Liver (tissue), 9 donors: ENCODE measurements around the gene ZNF783. TPM values are rescaled to one million over a fixed set of nuclear protein-coding genes. Genes with fewer than 3 reads are reported as not detected.

Experiments
- DNase-seq: peaks from one replicate; pipeline ENCODE4 v3.0.0-alpha.2; 2017; ENCODE audit warnings: low spot score
- H3K27ac ChIP-seq, 2 donors: one replicate each; pipeline ENCODE4 v1.7.0; 2013; ENCODE audit warnings: inconsistent platforms in 2 of 2, low read length in 2 of 2, control low read depth in 1 of 2, low read depth in 1 of 2, mild to moderate bottlenecking in 1 of 2
- H3K27me3 ChIP-seq, 4 donors: one replicate each; pipeline versions ENCODE4 v1.6.1 to v1.7.0; 2013; ENCODE audit warnings: low read length in 3 of 4, inconsistent platforms in 1 of 4, mild to moderate bottlenecking in 1 of 4, moderate library complexity in 1 of 4; ENCODE audit not compliant: control insufficient read depth in 4 of 4, insufficient read depth in 4 of 4
- H3K36me3 ChIP-seq, 4 donors: one replicate each; pipeline versions ENCODE4 v1.6.1 to v1.7.0; 2013; ENCODE audit warnings: low read length in 3 of 4, mild to moderate bottlenecking in 3 of 4, low read depth in 1 of 4, moderate library complexity in 1 of 4; ENCODE audit not compliant: control insufficient read depth in 4 of 4, insufficient read depth in 3 of 4
- H3K4me1 ChIP-seq, 4 donors: one replicate each; pipeline versions ENCODE4 v1.6.1 to v1.7.0; 2013; ENCODE audit warnings: low read length in 3 of 4, mild to moderate bottlenecking in 3 of 4, moderate library complexity in 1 of 4; ENCODE audit not compliant: control insufficient read depth in 4 of 4, insufficient read depth in 4 of 4
- H3K4me3 ChIP-seq, 3 donors: one replicate each; pipeline versions ENCODE4 v1.6.1 to v1.7.0; 2013; ENCODE audit warnings: low read length in 3 of 3, control low read depth in 1 of 3, low read depth in 1 of 3, mild to moderate bottlenecking in 1 of 3
- H3K9ac ChIP-seq, 2 donors: one replicate each; pipeline ENCODE4 v1.7.0; 2013; ENCODE audit warnings: low read length in 2 of 2, mild to moderate bottlenecking in 2 of 2, moderate library complexity in 2 of 2, control low read depth in 1 of 2, low read depth in 1 of 2
- H3K9me3 ChIP-seq, 4 donors: one replicate each; pipeline versions ENCODE4 v1.6.1 to v1.7.0; 2013; ENCODE audit warnings: low read length in 3 of 4; ENCODE audit not compliant: control insufficient read depth in 4 of 4
- EGR1 ChIP-seq, 2 donors: IDR thresholded peaks; 2 replicates each; pipeline ENCODE4 v1.6.1; 2016 to 2018; ENCODE audit warnings: antibody characterized with exemption in 2 of 2, low read depth in 2 of 2
- FOXA1 ChIP-seq: IDR thresholded peaks from 2 replicates; pipeline ENCODE4 v1.6.1; 2016; ENCODE audit warnings: antibody characterized with exemption
- FOXA2 ChIP-seq: IDR thresholded peaks from 2 replicates; pipeline ENCODE4 v1.6.1; 2016; ENCODE audit warnings: antibody characterized with exemption
- GABPA ChIP-seq, 2 donors: IDR thresholded peaks in 1 of 2; conservative IDR thresholded peaks in 1 of 2; 2 replicates each; pipeline ENCODE4 v1.6.1; 2016; ENCODE audit warnings: antibody characterized with exemption in 2 of 2, mild to moderate bottlenecking in 1 of 2, moderate library complexity in 1 of 2
- HNF4A ChIP-seq, 2 donors: conservative IDR thresholded peaks; 2 replicates each; pipeline ENCODE4 v1.6.1; 2016; ENCODE audit warnings: antibody characterized with exemption in 2 of 2, mild to moderate bottlenecking in 2 of 2
- HNF4G ChIP-seq: IDR thresholded peaks from 2 replicates; pipeline ENCODE4 v1.6.1; 2016; ENCODE audit warnings: antibody characterized with exemption
- JUND ChIP-seq, 2 donors: IDR thresholded peaks; 2 replicates each; pipeline ENCODE4 v1.6.1; 2016; ENCODE audit warnings: antibody characterized with exemption in 2 of 2
- NR2F2 ChIP-seq: IDR thresholded peaks from 2 replicates; pipeline ENCODE4 v1.6.1; 2016; ENCODE audit warnings: antibody characterized with exemption
- RAD21 ChIP-seq, 2 donors: IDR thresholded peaks; 2 replicates each; pipeline ENCODE4 v1.6.1; 2016; ENCODE audit warnings: antibody characterized with exemption in 2 of 2, mild to moderate bottlenecking in 2 of 2
- RXRA ChIP-seq, 2 donors: IDR thresholded peaks; 2 replicates each; pipeline ENCODE4 v1.6.1; 2017 to 2018; ENCODE audit warnings: antibody characterized with exemption in 2 of 2, mild to moderate bottlenecking in 1 of 2
- SP1 ChIP-seq: IDR thresholded peaks from 2 replicates; pipeline ENCODE4 v1.6.1; 2018; ENCODE audit warnings: antibody characterized with exemption, mild to moderate bottlenecking
- TAF1 ChIP-seq: conservative IDR thresholded peaks from 2 replicates; pipeline ENCODE4 v1.6.1; 2016; ENCODE audit warnings: antibody characterized with exemption, mild to moderate bottlenecking
- WGBS: extraction: QIAGEN DNeasy Blood & Tissue Kit; methylation state at CpG from one replicate; pipeline ENCODE4 v1.1.7; 2013; 5-methylcytosine and 5-hydroxymethylcytosine counted together
- polyA plus RNA-seq, 2 donors: library from polyadenylated mRNA; stranded (reverse) in 1 of 2; unstranded in 1 of 2; fragments of 200-250 nt in 1 of 2; fragments of >200 nt in 1 of 2; fragmentation: Nextera tagmentation in 1 of 2; extraction: Ambion mirVana in 1 of 2; gene quantifications; one replicate each; pipeline versions ENCODE4 v1.2.1 to v1.2.3, GENCODE V29; 2013 to 2015
- total RNA-seq, 2 donors: library from RNA; depleted of rRNA; stranded (reverse); fragments of >200 nt; gene quantifications; one replicate each; pipeline ENCODE4 v1.2.3, GENCODE V29; 2014
- TF ChIP-seq, protein P1 (sequence below): IDR thresholded peaks from 2 replicates; pipeline ENCODE4 v1.6.1; 2016; ENCODE audit warnings: antibody characterized with exemption
- TF ChIP-seq, protein P2 (sequence below): IDR thresholded peaks from 2 replicates; pipeline ENCODE4 v1.6.1; 2016; ENCODE audit warnings: antibody characterized with exemption
- TF ChIP-seq, protein P3 (sequence below): fragments of 150-350 bp; IDR thresholded peaks from 2 replicates; pipeline ENCODE4 v1.5.1; 2017; ENCODE audit warnings: improper control_type of control experiment, low read depth, low read length; ENCODE audit not compliant: missing input control
- TF ChIP-seq, protein P4 (sequence below): IDR thresholded peaks from 2 replicates; pipeline ENCODE4 v1.6.1; 2016; ENCODE audit warnings: antibody characterized with exemption
- donor health status: healthy.
- donor health status: healthy.
- donor health status: healthy.
- donor health status: healthy.
- donor health status: healthy.

Gene ZNF783
- total and polyA plus RNA-seq, 4 donors: 1.5 to 4.3 (median 1.8) TPM

DNA sequence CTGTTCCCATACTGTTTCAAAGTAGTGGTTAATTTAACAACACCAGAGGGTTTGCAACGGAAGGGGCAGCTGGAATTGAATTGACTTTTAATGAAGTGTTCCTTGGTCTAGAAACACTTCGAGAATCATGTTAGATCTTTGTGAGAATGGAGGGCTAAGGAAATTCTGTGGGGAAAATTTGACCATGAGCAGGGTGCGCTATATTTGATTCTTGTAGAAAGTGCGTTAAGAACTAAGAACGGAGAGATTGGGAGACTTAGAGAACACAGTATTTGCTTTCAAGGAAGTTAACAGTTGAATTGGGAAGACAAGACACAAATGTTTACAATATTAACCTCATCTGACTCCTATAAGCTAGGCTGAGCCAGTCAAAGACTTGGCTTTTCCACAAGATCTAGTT is 21.4 kb upstream of the ZNF783 start (continued):
- TF ChIP-seq, protein P1, sequence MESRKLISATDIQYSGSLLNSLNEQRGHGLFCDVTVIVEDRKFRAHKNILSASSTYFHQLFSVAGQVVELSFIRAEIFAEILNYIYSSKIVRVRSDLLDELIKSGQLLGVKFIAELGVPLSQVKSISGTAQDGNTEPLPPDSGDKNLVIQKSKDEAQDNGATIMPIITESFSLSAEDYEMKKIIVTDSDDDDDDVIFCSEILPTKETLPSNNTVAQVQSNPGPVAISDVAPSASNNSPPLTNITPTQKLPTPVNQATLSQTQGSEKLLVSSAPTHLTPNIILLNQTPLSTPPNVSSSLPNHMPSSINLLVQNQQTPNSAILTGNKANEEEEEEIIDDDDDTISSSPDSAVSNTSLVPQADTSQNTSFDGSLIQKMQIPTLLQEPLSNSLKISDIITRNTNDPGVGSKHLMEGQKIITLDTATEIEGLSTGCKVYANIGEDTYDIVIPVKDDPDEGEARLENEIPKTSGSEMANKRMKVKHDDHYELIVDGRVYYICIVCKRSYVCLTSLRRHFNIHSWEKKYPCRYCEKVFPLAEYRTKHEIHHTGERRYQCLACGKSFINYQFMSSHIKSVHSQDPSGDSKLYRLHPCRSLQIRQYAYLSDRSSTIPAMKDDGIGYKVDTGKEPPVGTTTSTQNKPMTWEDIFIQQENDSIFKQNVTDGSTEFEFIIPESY: no peak
- TF ChIP-seq NR2F2 (no peak), FOXA1 (no peak), HNF4A (conservative IDR thresholded peaks at IDR 0.05) (no peak), SP1 (no peak), FOXA2 (no peak), GABPA (IDR thresholded peaks at IDR 0.05 in 1 of 2, conservative IDR thresholded peaks at IDR 0.05 in 1 of 2) (no peak)
- TF ChIP-seq, protein P2, sequence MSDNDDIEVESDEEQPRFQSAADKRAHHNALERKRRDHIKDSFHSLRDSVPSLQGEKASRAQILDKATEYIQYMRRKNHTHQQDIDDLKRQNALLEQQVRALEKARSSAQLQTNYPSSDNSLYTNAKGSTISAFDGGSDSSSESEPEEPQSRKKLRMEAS: no peak
- TF ChIP-seq, protein P3, sequence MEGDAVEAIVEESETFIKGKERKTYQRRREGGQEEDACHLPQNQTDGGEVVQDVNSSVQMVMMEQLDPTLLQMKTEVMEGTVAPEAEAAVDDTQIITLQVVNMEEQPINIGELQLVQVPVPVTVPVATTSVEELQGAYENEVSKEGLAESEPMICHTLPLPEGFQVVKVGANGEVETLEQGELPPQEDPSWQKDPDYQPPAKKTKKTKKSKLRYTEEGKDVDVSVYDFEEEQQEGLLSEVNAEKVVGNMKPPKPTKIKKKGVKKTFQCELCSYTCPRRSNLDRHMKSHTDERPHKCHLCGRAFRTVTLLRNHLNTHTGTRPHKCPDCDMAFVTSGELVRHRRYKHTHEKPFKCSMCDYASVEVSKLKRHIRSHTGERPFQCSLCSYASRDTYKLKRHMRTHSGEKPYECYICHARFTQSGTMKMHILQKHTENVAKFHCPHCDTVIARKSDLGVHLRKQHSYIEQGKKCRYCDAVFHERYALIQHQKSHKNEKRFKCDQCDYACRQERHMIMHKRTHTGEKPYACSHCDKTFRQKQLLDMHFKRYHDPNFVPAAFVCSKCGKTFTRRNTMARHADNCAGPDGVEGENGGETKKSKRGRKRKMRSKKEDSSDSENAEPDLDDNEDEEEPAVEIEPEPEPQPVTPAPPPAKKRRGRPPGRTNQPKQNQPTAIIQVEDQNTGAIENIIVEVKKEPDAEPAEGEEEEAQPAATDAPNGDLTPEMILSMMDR: no peak

DNA sequence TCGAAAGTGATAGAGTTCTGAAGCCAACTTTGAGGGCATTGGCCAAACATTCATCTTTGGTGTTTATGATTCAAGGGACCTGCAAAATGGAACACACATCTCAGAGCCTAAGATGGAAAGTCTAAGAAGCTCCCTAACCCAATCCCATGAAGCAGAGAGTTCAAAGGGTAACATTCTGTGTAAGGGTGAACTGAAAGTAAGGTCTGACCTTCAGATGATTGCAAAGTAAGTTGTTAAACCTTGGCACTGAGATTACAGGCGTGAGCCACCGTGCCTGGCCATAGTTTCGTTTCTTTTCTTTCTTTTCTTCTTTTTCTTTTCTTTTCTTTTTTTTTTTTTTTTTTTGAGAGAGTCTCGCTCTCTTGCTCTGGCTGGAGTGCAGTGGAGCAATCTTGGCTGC is 20.3 kb upstream of the ZNF783 start:
- peaks cover 4 to 36% (median 24%) of the 10 kb centered on the region in 4 donors for H3K4me1 ChIP-seq
- H3K9ac ChIP-seq: no peak overlapping the region
- 40% methylated on average over 5 of the region's 5 CpGs for whole genome bisulfite sequencing
- no peak for DNase-seq
- peak; percentile 23 to 27 for TF ChIP-seq RXRA (IDR thresholded peaks at IDR 0.05)
- TF ChIP-seq SP1: peak; percentile 18
- TF ChIP-seq HNF4G: no peak
- TF ChIP-seq HNF4A (conservative IDR thresholded peaks at IDR 0.05): peak; percentile 35
- no peak for TF ChIP-seq FOXA1
- no peaks in the 10 kb centered on the region for H3K9me3 ChIP-seq
- H3K27me3 ChIP-seq: no peaks in the 10 kb centered on the region
- no peaks in the 10 kb centered on the region for H3K36me3 ChIP-seq
- H3K4me3 ChIP-seq: peak overlapping the region in 2 of 3 donors; percentile 1 to 34
- peak overlapping the region in 1 of 2 donors; percentile 21 for H3K27ac ChIP-seq

DNA sequence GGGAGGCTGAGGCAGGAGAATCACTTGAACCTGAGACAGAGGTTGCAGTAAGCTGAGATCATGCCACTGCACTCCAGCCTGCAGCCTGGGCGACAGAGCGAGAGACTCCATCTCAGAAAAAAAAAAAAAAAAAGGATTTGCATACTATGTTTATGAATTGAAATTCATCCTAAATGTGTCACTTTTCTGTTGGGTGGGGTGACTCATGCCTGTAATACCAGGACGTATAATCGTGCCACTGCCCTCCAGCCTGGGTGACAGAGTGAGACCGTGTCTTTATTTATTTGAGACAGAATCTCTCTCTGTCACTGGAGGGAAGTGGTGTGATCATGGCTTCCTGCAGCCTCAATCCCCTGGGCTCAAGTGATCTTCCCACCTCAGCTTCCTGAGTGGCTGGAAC is 16.8 kb upstream of the ZNF783 start:
- Histone ChIP-seq H3K9me3 (no peaks in the 10 kb centered on the region), H3K27ac (no peak overlapping the region), H3K36me3 (peaks cover 0 to 3% (median 1%) of the 10 kb centered on the region in 4 donors), H3K4me1 (peaks cover 4 to 26% (median 19%) of the 10 kb centered on the region in 4 donors), H3K9ac (no peak overlapping the region), H3K27me3 (no peaks in the 10 kb centered on the region), H3K4me3 (no peak overlapping the region)
- no peak for TF ChIP-seq FOXA2
- TF ChIP-seq, protein P4, sequence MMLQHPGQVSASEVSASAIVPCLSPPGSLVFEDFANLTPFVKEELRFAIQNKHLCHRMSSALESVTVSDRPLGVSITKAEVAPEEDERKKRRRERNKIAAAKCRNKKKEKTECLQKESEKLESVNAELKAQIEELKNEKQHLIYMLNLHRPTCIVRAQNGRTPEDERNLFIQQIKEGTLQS: no peak
- no peak for TF ChIP-seq RAD21 (IDR thresholded peaks at IDR 0.05)
- TF ChIP-seq JUND (IDR thresholded peaks at IDR 0.05): no peak
- TF ChIP-seq, protein P3: no peak
- TF ChIP-seq HNF4G: no peak
- no peak for TF ChIP-seq HNF4A (conservative IDR thresholded peaks at IDR 0.05)
- TF ChIP-seq EGR1 (IDR thresholded peaks at IDR 0.05; ENCODE audit: low read depth in 2 of 2): no peak
- TF ChIP-seq NR2F2: no peak
- TF ChIP-seq TAF1: no peak
- no peak for TF ChIP-seq GABPA (IDR thresholded peaks at IDR 0.05 in 1 of 2, conservative IDR thresholded peaks at IDR 0.05 in 1 of 2)
- TF ChIP-seq, protein P1: no peak
- WGBS: 75% methylated on average over 5 of the region's 5 CpGs
- no peak for DNase-seq
